GM19455 (cell line): ENCODE measurements around the gene GRIK4.

Source experiments
- ATAC-seq: cut with Tn5 transposase; IDR thresholded peaks from one replicate; pipeline ENCODE4 v1.9.1; 2021; ENCODE audit not compliant: unreplicated experiment

The GRIK4 gene

DNA sequence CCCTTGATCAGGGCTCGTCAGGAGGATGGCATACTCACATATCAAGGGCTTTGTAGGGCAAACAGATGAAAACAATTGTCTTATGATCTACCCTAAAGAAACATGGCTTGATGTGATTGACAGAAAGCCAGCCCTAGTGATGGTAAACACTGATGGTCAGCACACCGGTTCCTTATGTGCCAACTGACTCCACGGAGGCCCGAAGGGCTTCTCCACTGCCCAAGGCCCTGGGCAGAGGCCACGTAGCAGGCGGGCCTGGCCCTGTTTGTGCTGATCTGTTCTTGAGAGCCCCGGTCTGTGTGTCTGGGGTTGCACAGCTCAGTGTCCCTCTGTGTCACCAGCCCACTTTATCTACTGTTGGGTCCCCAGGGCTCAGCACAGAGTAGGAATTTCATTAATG is 115.2 kb downstream of the GRIK4 start:
- no peak for ATAC-seq

DNA sequence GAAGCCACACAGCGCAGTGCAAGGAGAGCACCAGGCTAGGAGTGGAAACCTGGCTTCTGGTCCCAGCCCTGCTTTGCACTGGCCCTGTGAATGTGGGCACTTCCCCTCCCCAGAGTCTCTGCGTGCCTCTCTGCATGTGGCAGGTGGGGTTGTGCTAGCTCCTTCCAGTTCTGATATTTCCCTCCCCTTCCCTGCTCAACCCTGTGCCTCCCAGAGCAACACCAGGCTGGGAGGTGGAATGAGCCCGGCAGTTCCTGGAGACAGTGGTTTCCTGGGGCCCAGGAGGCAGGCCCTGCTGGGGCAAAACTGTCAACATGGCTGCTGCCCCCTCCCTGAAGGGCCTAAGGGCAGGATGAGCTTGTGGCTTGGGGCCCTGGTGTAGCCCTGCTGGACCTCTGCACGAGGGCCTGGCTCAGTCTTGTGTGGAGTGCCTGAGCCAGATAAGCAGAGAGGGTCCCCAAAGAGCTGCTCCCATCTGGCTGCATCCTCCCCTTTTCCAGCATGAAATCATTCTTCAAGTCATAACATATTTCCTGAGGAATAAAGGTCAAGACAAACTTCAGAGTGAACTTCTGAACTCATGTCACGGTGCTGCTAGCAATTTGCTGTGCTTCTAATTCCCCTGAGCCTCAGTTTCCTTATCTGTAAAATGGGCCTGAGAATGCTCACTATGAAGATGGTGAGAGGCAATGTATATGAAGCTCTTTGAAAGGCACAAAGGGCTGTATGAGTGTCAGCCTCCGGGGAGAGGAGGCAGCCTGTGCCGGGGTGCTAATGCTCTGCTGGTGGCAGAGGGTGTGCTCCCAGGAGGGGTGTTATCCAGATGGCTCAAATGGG is 116.0 kb downstream of the GRIK4 start:
- ATAC-seq: no peak

GRCh38 chr11:120629407-120630080 is 118.0 kb downstream of the GRIK4 start:
- no peak for ATAC-seq

- ATAC-seq: no peak
Measured at GRCh38 chr11:120630122-120630521, 118.6 kb downstream of the GRIK4 start.

DNA sequence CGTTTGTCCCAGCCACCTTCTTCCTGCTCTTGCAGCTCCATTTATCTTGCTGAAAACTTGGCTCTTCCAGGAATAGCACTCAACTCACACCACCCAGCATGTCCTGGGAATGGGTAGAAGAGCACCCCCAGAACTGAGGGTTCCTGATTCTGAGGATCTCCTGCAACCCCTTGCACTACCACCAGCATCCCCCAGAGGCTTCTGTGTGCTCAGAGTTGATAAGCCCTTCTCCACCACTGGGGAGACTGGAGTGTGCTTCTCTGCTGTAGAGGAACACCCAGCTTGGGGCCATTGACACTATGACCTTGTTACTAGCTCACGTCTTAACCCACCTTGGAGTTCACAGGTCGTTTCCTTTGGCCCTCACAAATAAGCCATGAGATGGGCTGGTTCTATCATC is 121.0 kb downstream of the GRIK4 start:
- no peak for ATAC-seq

DNA sequence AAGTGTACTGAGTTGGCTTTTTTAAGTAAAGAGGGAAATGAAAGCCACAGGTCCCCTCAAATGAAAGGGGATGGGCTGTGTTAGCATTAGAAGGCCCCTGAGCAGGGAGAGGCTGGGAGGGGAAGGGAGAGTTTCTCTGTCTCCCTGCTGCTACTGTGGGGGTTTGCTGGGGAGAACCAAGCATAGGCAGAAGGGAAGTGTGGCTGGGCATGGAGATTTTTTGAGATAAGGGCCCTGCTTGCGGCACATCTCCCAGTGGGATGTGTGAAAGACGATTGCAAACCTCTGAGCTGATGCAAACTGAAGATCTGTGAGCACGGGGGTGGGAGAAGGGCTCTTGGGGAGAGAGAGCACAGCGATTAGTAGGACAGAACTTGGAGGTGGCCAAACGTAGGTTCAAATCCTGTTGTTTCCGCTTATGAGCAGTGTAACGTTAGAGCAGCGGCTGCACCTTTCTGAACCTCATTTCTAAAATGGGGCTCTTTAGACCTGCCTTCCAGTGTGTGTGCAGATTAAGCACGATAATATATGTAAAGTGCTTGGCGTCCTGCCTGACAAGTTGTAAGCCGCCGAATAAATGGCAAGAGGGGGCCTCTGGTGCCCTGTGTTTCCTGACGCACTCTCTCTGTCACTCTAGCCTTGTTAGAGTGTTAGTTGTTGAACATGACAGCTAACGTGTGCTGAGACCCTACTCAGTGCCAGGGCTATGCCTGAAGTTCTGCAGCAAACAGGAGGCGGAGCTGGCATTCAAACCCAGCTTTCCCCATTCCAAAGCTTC is 122.3 kb downstream of the GRIK4 start:
- no peak for ATAC-seq

DNA sequence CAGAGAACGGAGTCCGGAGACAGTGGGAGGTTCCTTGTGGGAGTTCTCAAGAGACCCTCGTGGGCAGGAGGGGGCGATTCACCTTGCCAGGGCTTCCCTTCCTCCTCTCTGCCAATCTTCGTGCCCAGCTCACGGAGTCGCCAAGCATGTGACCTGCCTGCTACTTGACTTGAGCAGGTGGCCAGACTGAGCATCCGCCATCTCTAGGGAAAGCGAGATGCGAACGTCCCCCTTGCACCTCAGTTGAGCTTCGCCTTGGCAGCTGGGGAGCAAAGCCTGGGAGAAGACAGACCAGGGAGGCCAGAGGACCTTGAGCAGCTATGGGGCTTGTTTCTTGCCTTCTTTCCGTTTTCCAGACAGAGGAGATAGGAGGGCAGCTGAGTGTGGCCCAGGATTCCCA is 123.2 kb downstream of the GRIK4 start:
- no peak for ATAC-seq

- no peak for ATAC-seq
Measured at GRCh38 chr11:120635136-120635810, 123.7 kb downstream of the GRIK4 start.

DNA sequence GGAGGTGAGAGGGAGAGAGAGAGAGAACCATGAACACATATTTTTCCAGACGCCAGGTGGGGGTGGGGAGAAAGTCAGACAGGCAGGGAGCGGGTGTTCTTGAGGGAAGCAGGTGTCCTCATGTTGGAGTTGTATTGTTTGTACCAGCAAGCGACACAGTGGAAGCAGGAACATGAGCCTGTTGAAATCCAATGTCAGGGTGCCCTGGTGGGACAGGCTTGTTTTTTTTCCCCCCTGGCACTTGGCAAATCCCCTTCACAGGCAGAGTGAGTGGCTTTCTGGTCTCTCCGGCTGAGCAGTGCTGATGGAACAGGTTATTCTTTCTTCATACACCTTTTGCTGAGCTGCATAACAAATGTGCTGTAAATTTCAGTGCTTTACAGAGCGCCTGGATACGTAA is 125.6 kb downstream of the GRIK4 start:
- no peak for ATAC-seq

DNA sequence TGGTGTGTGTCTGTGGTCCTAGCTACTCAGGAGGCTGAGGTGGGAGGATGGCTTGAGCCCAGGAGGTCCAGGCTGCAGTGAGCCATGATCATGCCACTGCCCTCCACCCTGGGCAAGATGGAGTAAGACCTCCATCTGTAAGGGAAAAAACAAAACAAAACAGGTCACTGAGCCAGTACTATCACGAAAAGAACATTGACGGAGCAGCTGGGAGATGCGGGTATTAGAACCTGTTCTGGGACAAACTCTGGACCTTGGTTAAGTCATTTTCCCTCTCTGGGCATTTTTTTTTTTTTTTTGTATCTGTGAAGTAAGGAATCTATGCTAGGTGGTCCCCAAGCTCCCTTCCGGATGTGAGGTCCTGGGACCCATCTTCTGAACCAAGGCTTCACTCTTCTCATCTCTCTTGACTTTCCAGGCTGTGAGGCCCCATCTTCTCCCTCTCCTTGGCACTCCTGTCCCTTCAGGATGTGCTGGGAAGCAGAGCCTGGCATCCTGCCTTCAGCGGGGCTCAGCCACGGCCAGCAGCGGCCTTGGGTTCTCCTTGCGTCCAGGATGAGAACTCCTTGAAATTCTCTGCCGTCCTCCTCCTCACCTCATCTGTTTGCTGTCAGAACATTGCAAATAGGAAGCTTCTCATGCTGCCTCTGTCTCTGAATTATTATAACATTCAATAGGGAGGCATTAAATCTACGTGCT is 130.8 kb downstream of the GRIK4 start:
- ATAC-seq: no peak

DNA sequence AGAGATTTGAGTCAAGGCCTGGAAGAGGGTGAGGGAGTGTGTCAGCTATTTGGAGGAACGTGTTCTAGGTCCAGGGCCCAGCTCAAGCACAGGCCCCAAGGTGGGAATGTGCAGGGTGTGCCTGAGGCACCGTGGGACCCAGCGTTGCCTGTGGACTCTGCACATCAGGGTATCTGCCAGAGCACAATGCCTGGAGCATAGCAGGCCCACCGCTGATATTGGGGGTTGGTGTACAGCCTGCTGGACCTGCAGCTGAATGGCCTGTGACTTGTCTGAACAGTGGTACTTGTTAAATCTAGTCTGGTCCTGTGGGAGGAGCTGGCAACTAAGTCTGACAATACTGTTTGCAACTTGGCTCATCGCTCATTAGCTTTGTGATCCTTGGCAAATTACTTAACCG is 131.7 kb downstream of the GRIK4 start:
- no peak for ATAC-seq

DNA sequence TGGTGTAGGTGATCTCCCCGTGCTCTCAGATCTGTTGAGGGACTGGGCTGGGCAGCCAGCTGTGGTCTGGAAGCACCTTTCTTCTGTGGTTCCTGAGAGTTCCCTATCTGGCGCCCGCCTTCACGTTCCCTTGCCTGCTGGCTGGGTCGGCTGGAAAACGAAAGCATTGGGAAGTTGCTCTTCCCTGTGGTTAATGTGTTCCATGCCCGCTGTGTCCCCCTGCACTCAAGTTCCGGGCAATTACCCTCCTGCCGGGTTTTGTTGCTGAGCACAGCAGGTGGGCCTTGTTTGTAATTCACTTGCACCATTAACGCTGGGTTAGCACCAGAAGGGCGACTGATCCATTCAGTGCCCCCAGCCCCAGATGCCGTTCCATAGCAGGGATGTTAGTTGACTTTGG is 134.1 kb downstream of the GRIK4 start:
- no peak for ATAC-seq

DNA sequence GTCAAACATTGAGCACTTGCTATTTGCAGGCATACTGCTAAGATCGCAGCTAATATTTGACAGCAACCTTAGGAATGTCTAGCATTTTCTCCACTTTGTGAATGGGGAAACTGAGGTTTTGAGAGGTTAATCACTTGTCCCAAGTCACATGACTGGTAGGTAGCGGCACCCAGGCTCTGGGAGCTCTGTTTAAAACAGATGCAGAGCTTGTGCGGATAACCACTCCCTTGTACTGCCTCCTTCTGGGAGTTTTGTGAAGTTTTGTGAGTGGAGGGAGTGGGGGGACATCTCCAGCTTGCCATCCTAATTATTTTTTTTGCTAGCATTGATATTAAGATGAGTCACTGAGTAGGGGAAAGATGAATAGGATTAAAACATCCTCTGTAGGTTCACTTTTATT is 134.7 kb downstream of the GRIK4 start:
- no peak for ATAC-seq

DNA sequence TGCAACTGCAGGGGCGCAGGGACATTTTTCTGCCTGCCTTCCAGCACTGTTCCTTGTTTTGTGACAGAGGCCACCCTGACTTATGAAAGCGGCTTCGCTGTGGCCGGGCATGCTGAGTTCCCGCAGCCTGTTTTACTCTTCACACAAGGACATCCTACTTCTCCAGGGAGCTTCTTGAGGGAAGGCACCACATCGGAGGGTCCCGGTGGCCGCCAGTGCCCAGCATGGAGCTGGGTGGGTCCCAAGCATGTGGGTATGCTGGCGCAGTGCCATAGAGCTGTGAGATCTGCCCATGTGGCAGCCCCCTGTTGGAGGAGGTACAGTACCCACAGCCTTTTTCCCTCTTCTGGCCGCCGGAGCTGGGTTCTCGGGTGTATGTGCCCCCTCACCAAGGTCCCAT is 136.1 kb downstream of the GRIK4 start:
- no peak for ATAC-seq

DNA sequence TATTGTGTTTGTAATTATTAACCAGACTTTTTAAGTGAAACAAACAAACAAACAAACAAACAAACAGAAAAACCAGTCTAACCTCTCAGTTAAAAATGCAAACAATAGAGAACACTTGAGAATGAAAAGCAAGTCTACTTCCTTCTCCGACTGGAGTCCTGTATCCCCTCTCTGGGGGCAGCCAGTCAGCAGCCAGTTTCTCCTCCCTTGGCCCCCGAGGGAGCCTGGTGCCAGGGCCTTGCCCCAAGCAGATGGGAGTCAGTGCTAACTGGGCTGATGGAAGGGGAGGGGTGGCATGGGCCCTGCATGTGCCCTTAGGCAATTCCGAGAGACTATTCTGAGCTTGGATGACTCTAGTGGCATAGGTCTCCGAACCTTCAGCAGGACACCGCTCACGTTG is 137.2 kb downstream of the GRIK4 start:
- ATAC-seq: no peak

DNA sequence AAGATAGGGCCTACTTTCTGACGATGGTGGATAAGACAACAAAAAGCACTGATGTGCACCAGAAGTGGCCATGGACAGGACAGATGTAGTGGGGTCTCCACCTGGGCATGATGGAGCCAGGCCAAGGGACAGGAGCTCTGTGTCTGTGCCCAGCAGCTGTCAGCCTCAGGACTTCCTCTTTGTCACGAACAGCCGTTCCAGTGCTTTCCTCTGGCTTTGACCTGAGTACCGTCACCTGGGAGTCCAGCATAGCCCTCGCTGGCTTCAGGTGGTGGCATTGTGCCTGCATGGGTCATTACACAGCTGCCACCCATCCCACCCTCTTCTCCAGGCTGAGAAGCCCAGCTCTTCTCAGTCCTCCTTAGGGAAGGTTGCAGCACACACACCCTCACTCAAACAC is 137.8 kb downstream of the GRIK4 start:
- no peak for ATAC-seq

- no peak for ATAC-seq
Measured at GRCh38 chr11:120651396-120651795, 139.8 kb downstream of the GRIK4 start.

DNA sequence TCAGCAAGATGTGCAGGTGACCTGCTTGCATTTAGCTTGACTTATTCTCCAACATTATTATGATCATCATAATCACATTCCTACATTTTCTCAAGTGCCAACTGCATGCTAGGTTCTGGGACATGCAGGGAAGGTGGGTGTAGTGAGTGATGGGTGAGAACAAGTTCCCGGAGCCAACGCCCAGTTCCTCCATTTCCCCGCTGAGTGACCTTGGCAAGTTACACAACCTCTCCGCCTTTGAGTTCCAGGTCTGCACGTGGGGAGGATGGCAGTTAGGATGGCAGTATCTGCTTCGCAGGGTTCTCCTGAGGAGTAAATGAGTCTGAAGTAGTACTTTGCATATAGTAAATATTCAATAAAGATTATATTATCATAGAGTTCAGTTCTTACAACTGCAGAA is 140.3 kb downstream of the GRIK4 start:
- ATAC-seq: no peak

GRCh38 chr11:120652705-120653335 is 141.3 kb downstream of the GRIK4 start:
- no peak for ATAC-seq

GRCh38 chr11:120655589-120655988 is 144.0 kb downstream of the GRIK4 start:
- no peak for ATAC-seq
